GM19193 (cell line): ENCODE data around the gene NUDT21.

Experiments used
- POLR2A ChIP-seq: IDR thresholded peaks from 4 replicates; pipeline ENCODE4 v1.6.1; 2011; ENCODE audit not compliant: insufficient read depth, insufficient read length; ENCODE audit errors: extremely low read depth

NUDT21 gene

DNA sequence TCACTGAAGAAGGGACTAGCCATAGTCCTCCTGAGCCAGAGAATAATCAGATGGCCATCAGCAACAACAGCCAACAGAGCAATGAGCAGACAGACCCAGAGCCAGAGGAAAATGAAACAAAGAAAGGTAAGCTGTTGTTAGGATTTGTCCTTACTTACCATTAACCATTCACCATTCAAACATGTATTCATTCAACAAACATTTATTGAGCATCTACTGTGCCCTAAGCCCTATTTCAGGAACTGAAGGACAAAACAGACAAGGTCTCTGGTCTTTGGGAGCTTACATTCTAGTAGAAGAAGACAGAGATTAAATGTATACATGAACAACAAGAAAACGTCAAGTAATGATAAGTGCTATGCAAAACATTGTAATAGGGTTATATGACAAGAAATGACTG lies 19.5 kb upstream of the NUDT21 start:
- no peak for TF ChIP-seq POLR2A

DNA sequence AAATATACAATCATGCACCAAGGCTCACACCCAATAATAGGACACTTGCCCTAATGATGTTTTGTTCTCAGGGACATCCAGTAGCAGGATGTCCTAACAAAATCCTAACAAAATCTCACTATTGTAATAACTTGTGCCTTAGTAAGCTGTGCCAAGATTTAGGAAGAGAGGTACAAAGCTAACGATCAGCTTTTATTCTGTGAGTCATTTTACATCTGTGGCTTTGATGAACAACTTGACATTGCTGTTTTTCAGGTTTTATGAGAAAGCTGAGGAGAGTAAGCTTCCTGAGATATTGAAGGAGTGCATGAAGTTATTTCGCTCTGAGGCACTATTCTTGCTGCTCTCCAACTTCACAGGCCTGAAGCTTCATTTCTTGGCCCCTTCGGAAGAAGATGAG lies 19.1 kb upstream of the NUDT21 start:
- TF ChIP-seq POLR2A: no peak

DNA sequence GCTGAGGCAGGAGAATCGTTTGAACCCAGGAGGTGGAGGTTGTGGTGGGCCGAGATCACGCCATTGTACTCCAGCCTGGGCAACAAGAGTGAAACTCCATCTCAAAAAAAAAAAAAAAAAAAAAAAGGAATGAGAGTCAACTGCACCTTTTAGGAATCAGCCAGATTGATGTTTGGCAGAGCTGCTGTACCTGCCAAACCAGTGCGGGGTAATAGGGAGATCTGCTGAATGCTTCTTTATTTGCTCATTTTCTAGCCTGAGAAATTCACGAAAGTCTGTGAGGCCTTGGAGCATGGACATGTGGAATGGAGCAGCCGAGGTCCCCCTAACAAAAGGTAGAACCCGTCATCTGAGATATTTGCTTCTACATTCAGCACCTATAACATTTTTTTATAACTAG lies 18.6 kb upstream of the NUDT21 start:
- no peak for TF ChIP-seq POLR2A

DNA sequence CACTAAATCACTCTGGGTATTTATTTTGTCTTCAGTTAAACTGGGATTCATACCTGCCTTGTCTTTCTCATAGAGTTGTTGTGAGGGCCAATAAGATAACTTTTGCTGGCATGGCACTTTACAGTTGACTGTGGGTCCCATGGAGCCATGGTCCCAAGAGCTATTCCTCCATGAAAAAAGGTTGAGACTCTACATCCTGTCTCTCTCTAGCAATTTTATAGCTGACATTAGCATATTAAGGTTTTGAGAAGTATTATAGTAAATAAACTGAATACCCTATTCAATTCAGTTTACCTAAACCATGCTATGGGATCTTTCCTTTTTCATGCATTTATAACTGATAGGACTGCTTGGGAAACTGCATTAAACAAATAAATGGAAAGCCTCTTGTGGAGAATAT lies 17.7 kb upstream of the NUDT21 start:
- TF ChIP-seq POLR2A: no peak

DNA sequence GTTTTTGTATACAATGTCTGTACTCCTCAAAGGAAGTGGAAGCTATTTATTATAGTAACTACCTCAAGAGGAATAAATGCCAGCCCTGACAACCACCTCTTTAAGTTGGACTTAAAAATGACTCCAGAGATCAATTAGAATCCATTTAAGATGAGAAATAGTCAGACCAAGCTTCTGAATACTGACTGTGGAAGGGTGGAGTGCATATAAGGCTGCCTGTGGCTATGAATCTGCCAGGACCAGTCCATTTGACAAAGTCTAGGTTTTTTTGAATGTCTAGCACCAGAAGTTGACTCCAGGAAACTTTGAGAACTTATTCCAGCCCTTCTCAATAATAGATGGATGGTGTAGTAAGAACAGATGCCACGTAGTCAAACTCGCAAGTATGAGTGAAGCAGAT lies 15.2 kb upstream of the NUDT21 start:
- TF ChIP-seq POLR2A: no peak

DNA sequence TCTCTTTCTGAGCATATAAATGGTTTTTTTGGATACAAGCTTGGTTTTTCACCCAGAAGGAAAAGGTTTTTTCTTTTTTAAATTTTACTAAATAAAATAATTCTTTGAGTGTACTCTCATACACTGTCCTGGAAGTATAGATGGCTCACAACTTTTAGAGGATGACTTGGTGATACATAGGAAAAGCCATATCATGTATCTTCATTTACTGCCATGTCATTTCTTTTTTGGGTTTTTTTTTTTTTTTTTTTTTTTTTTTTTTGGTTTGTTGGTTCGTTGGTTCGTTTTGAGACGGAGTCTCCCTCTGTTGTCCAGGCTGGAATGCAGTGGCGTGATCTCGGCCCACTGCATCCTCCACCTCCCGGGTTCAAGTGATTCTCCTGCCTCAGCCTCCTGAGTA lies 12.0 kb upstream of the NUDT21 start:
- TF ChIP-seq POLR2A: no peak

DNA sequence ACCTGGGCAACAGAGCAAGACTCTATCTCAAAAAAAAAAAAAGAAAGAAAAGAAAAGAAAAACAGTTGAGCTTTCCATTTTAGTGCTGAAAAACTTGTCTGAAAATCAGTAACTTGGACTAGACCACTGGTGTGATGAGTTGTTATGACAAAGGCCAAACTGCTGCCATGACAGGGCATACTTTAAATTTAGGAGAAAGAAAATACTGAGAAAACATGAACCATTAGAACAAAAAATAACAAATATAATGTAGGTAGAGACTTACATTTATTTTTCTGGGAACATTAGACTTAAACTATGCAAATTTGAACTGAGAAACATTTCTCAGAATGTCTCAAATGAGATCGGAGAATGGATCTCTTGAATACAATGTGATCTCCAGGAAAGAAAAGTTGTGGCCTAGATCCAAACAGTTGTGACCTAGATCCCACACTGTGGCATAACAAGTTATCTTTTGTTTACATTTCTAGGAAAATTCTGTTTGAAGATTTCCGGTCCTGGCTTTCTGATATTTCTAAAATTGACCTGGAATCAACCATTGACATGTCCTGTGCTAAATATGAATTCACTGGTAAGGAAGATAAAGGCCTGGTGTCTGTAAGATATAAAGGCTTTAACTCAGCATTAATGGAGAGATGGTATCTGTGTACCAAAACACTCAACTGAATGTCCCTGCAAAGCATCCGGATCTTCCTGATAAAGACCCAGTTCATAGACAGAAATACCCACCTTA lies 11.1 kb upstream of the NUDT21 start:
- TF ChIP-seq POLR2A: no peak

DNA sequence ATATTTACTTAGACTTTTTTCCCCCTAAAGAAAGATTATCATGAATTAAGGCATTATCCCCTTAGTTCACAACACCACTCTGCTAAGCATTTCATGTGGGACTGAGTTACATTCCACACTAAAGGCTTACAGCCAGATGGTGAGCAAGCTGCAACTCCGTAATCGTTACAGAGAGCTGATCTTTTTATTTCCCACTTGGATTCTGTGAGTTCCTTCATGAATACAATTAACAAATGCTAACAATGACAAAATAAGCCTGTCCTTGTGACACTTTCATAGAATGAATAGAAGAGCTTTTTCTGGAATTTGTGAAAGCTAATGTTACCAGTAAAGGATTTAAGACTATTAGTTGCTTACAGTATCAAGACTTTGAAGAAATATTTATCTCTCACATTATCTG lies 9.0 kb upstream of the NUDT21 start:
- TF ChIP-seq POLR2A: no peak

DNA sequence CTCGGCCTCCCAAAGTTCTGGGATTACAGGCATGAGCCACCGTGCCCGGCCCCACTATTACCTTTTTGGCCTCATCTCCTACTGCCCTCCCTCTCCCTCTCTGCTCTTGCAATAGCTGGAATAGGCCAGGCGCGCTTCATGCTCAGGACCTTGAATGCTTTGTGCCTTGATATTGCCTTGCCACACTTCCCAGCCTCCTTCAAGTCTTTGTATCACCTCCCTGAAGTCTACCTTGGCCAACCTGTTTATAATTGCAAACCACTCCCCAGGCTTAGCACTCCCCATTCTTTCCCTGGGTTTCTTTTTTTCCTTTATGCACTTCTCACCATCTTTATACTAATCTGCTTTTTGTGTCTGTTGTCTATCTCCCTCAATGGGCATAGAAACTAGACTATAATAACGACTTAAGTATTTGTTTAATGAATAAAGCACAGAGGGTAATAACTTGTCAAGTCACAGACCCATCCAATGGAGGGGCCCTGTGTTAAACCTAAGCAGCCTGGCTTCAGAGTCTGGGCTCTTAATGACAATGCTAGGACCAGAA lies 6.9 kb upstream of the NUDT21 start:
- TF ChIP-seq POLR2A: no peak

DNA sequence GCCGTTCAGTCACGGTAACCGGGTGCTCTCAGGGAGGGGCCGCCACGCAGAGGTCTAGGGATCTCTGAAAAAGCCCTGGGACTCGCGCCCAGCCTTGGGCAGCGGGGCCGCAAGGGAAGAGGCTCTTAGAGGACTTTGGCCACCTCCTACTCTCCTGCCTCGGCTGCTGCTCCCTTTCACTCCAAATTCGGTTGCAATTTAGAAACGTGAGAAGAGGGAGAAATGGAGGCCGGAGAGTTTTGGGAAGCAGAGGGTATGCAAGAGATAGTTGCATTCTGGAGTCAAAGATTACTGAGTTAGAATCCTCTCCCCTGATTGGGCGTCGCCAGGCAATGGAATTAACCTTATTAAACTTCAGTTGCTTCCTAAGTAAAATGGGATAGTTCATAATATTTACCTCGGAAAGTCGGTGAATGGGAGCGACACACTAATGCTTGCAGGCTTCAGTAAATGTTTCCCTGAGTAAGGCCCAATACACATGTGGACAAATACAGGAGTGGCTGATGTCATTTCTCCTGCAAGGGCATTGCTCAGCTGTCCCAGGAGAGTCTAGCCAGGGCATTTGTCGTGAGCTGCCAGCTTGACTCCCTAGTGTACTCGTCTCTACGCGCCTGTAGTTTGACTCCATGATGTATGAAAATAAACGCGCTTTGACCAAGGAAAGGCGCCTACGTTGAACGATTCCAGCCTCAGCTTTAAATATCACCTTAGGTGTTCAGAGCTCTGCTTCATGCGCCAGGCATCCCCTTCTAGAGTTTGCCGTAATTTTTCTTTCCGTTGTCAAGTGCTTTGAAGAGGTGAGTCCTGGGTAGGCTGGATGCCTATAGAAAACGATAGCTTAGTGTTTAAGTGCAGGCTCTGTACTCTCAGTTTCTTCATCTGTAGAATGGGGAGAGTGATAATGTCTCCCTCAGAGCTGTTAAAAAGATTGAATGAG lies 889 bp upstream of the NUDT21 start:
- TF ChIP-seq POLR2A: no peak

DNA sequence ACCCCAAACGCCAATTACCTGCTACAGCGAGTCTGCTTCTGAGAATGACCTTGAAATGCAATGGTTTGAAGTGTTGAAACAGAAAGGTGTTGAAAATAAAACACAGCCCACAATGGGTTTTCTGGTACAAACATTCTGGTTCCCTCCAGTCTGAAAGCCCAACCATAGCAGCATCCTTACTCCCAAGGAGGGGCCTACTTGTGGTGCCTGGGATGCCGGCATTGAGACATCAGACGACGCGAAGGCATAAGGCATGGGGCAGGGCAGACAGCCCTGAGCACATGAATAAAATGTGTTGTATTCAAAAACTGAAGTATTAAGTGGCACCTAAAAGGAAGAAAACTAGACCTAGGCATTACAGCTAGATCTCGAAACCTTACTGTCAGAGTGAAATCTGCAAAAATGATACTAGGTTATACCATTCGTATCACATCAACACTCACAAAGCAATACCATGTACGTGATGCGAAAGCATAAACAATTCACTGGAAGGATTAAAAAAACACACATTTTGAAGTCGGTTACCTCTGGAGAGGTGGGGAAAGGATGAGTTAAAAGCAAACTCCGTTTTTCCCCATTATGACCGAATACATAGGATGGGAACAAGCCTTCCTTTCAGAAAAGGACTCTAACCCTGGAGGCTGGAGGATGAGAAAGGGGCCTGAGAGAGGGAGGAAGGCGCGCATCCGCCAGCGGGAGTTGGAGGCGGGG lies 702 bp downstream of the NUDT21 start:
- TF ChIP-seq POLR2A: no peak

DNA sequence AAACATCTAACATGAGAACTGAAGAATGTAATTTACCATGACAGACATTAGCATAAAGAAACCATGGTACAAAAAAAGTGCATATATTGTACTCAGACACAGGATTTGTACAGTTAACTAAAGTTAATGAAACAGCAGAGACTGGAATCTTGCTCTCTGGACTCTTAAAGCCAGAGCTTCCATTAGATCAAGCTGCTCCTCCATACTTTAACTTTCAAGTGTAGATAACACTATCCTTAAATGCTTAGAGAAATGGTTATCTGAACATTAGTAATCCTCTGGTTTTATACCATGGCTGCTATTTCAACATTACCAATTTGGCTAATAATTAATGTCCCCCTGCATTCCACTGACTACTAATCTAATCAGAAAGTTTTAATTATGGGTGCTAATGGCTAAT lies 3.1 kb downstream of the NUDT21 start:
- no peak for TF ChIP-seq POLR2A

DNA sequence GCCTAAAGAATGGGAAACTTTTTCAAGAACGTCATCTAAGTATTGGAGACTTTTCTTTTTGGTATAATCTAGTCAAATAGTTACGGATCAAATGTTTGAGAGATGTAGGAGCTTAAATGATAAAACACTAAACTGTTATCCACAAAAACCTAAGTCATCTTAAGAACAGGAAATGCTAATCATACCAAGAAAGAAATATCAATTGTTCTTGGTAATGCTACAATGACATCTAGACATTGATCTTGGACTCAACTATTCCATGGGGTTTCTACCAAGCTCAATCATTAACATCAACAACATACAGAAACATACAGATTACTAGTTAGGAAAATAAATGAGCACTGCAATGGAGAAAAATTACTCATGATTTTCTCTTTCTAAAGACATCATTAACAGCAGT lies 3.8 kb downstream of the NUDT21 start:
- no peak for TF ChIP-seq POLR2A

DNA sequence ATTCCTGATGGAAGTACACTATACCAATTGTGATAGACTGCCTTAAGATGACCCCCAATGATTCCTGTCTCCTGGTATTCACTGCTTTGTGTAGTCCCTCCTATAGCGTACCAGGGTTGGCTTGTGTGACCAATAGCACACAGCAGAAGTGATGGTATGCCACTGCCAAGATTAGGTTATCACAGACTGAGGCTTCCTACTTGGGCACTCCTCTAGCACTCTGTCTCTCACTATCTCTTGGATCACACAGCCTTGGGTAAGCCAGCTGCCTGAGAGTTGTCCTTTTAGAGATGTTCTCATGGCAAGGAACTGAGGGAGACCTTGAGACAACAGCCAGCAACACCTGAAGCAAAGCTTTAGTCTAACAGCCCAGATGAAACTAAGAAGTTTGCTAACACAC lies 13.1 kb downstream of the NUDT21 start:
- TF ChIP-seq POLR2A: no peak

DNA sequence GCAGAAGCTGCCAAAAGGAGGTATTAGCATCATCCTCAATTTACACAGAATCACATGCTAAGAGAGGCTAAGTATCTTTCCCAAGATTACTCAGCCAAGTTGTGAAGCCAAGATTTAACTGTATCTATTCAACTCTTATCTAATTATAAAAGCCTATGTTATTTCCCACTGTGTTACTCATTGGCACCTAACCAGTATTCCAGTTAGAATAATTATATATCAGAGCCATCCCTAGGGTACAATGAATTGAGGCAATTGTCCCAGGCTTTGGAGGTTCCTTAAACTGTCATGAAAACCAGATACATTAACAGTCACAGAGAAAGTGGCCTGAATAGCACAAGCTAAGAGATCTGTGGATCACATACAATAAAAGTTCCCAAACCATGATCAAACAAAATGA lies 14.9 kb downstream of the NUDT21 start:
- no peak for TF ChIP-seq POLR2A
